ENCODE data around the gene DOCK4. TPM values are rescaled to one million over a fixed set of nuclear protein-coding genes. Genes with fewer than 3 reads are reported as not detected.

Gene DOCK4
- total and polyA plus RNA-seq, 4 donors = 7.2 to 48.9 (median 12.8) TPM

- Histone ChIP-seq H3K4me3 (ENCODE audit: low read depth in 1 of 3, low read length in 3 of 3) (no peak overlapping the region), H3K36me3 (ENCODE audit: control insufficient read depth in 4 of 4, insufficient read depth in 3 of 4, low read depth in 1 of 4, low read length in 3 of 4) (no peaks in the 10 kb centered on the region), H3K27me3 (ENCODE audit: control insufficient read depth in 4 of 4, insufficient read depth in 4 of 4, low read length in 3 of 4) (no peaks in the 10 kb centered on the region), H3K9ac (ENCODE audit: low read depth in 1 of 2, low read length in 2 of 2) (no peak overlapping the region), H3K27ac (ENCODE audit: low read depth in 1 of 2, low read length in 2 of 2) (no peak overlapping the region), H3K9me3 (ENCODE audit: control insufficient read depth in 4 of 4, low read length in 3 of 4) (no peaks in the 10 kb centered on the region), H3K4me1 (ENCODE audit: control insufficient read depth in 4 of 4, insufficient read depth in 4 of 4, low read length in 3 of 4) (peaks cover 0 to 12% (median 8%) of the 10 kb centered on the region in 4 donors)
- TF ChIP-seq TAF1 (conservative IDR thresholded peaks at IDR 0.05) (no peak), EGR1 (IDR thresholded peaks at IDR 0.05; ENCODE audit: low read depth in 2 of 2) (no peak), JUND (IDR thresholded peaks at IDR 0.05) (no peak), CTCF (IDR thresholded peaks at IDR 0.05; ENCODE audit: low read depth, low read length, missing input control) (no peak)
- DNase-seq (ENCODE audit: low spot score) = no peak
- 97% methylated on average over 1 of the region's 1 CpG for WGBS
Observed at GRCh38 chr7:112014347-112014746, 191.9 kb downstream of the DOCK4 start.

- WGBS = 70% methylated on average over 5 of the region's 5 CpGs
- no peak overlapping the region for H3K27ac ChIP-seq (ENCODE audit: low read depth in 1 of 2, low read length in 2 of 2)
Observed at GRCh38 chr7:112013274-112013673, 192.9 kb downstream of the DOCK4 start.

GRCh38 chr7:112012242-112012641, 194.0 kb downstream of the DOCK4 start:
- Histone ChIP-seq H3K27me3 (ENCODE audit: control insufficient read depth in 4 of 4, insufficient read depth in 4 of 4, low read length in 3 of 4) (no peaks in the 10 kb centered on the region), H3K36me3 (ENCODE audit: control insufficient read depth in 4 of 4, insufficient read depth in 3 of 4, low read depth in 1 of 4, low read length in 3 of 4) (no peaks in the 10 kb centered on the region), H3K4me3 (ENCODE audit: low read depth in 1 of 3, low read length in 3 of 3) (no peak overlapping the region), H3K4me1 (ENCODE audit: control insufficient read depth in 4 of 4, insufficient read depth in 4 of 4, low read length in 3 of 4) (peaks cover 0 to 4% (median 0%) of the 10 kb centered on the region in 4 donors), H3K27ac (ENCODE audit: low read depth in 1 of 2, low read length in 2 of 2) (no peak overlapping the region), H3K9me3 (ENCODE audit: control insufficient read depth in 4 of 4, low read length in 3 of 4) (no peaks in the 10 kb centered on the region), H3K9ac (ENCODE audit: low read depth in 1 of 2, low read length in 2 of 2) (no peak overlapping the region)
- 68% methylated on average over 5 of the region's 5 CpGs for WGBS
- no peak for DNase-seq (ENCODE audit: low spot score)
- TF ChIP-seq NR2F2 (IDR thresholded peaks at IDR 0.05) = peak; percentile 24
- no peak for TF ChIP-seq REST (IDR thresholded peaks at IDR 0.05)

More at GRCh38 chr7:112013274-112013673, 192.9 kb downstream of the DOCK4 start:
- DNase-seq (ENCODE audit: low spot score) = no peak
- no peak overlapping the region for H3K9ac ChIP-seq (ENCODE audit: low read depth in 1 of 2, low read length in 2 of 2)
- TF ChIP-seq HNF4G (IDR thresholded peaks at IDR 0.05) = no peak
- peak in 1 of 2 donors; percentile 8 for TF ChIP-seq RXRA (IDR thresholded peaks at IDR 0.05)
- TF ChIP-seq HNF4A (conservative IDR thresholded peaks at IDR 0.05) = peak; percentile 43 to 77
- TF ChIP-seq ZBTB33 (IDR thresholded peaks at IDR 0.05) = no peak
- TF ChIP-seq SP1 (IDR thresholded peaks at IDR 0.05) = peak; percentile 11
- H3K9me3 ChIP-seq (ENCODE audit: control insufficient read depth in 4 of 4, low read length in 3 of 4) = no peaks in the 10 kb centered on the region
- no peaks in the 10 kb centered on the region for H3K27me3 ChIP-seq (ENCODE audit: control insufficient read depth in 4 of 4, insufficient read depth in 4 of 4, low read length in 3 of 4)
- peaks cover 0 to 5% (median under 1%) of the 10 kb centered on the region in 4 donors for H3K4me1 ChIP-seq (ENCODE audit: control insufficient read depth in 4 of 4, insufficient read depth in 4 of 4, low read length in 3 of 4)
- no peaks in the 10 kb centered on the region for H3K36me3 ChIP-seq (ENCODE audit: control insufficient read depth in 4 of 4, insufficient read depth in 3 of 4, low read depth in 1 of 4, low read length in 3 of 4)
- H3K4me3 ChIP-seq (ENCODE audit: low read depth in 1 of 3, low read length in 3 of 3) = no peak overlapping the region

Measured in liver (tissue), 9 donors.